K562 (cell line): Measurements from ENCODE around the gene BRF1. TPM values are rescaled to one million over a fixed set of nuclear protein-coding genes. Genes with fewer than 3 reads are reported as not detected.
A peak's percentile ranks its signal among the peaks of the same experiment; 100 is the strongest.

Experiments
- ATAC-seq: fragments of 200-7000 bp; cut with Tn5 transposase; 3 replicates; pipeline ENCODE4 v1.9.1; 2020; ENCODE audit warnings: moderate library complexity
- BruUV-seq: library from RNA; stranded (reverse); fragments of 400-500 nt; replicated peaks from 2 replicates; lab custom pipeline; 2021; lab: Mats Ljungman, UMichigan
- CTCF ChIA-PET: fragments of 300-600 bp; formaldehyde crosslinking; extraction: SDS; loops from one replicate; lab custom pipeline; 2021; ENCODE audit warnings: low intra/inter-chr PET ratio; lab: Yijun Ruan, JAX
- POLR2A ChIA-PET: fragments of 300-600, 350-650 bp; sonication (Branson Sonifier 250); formaldehyde crosslinking; extraction: SDS; loops from one replicate; lab custom pipeline; 2021; ENCODE audit warnings: antibody characterized with exemption, inconsistent platforms; lab: Yijun Ruan, JAX
- DNase-seq, 4 experiments: peaks; one replicate each; pipeline versions ENCODE4 v3.0.0 to v3.0.0-alpha.2; 2011 to 2018; ENCODE audit warnings: low spot score in 3 of 4, mixed read lengths in 3 of 4; ENCODE audit errors: extremely low read depth in 1 of 4
- FAIRE-seq: peaks from 2 replicates; lab custom pipeline; 2011; peaks lifted over from hg19 to GRCh38; lab: Jason Lieb, UNC
- H2AFZ ChIP-seq: 2 replicates; pipeline ENCODE4 v1.6.0; 2011; ENCODE audit warnings: low read depth, low read length, control low read depth, inconsistent platforms
- H3K27ac ChIP-seq: fragments of 200-600 bp; 3 replicates; pipeline ENCODE4 v1.8.0; 2011; ENCODE audit warnings: low read depth, mild to moderate bottlenecking, control low read depth, inconsistent platforms, low read length, moderate library complexity, mixed read lengths; ENCODE audit errors: extremely low read depth
- H3K27me3 ChIP-seq, 2 experiments: fragments of 300-600 bp in 1 of 2; 2 replicates in 1 of 2; 3 replicates in 1 of 2; pipeline versions ENCODE4 v1.6.0 to v1.8.0; 2011; ENCODE audit warnings: inconsistent platforms in 2 of 2, low read length in 2 of 2, mild to moderate bottlenecking in 1 of 2, mixed read lengths in 1 of 2, moderate library complexity in 1 of 2; ENCODE audit not compliant: control insufficient read depth in 2 of 2, insufficient read depth in 2 of 2
- H3K36me3 ChIP-seq: fragments of 300-600 bp; 3 replicates; pipeline ENCODE4 v1.8.0; 2011; ENCODE audit warnings: mild to moderate bottlenecking, low read length, inconsistent platforms; ENCODE audit not compliant: control insufficient read depth, insufficient read depth
- H3K4me1 ChIP-seq, 2 experiments: fragments of 200-600 bp in 1 of 2; replicated peaks in 1 of 2; 2 replicates in 1 of 2; 3 replicates in 1 of 2; pipeline versions ENCODE4 v1.5.1 to v1.8.0; 2011; ENCODE audit warnings: inconsistent platforms in 2 of 2, low read length in 2 of 2, mild to moderate bottlenecking in 1 of 2, mixed read lengths in 1 of 2, moderate library complexity in 1 of 2; ENCODE audit not compliant: control insufficient read depth in 2 of 2, insufficient read depth in 2 of 2
- H3K4me2 ChIP-seq: 2 replicates; pipeline ENCODE4 v1.6.1; 2011; ENCODE audit warnings: low read length, control low read depth, inconsistent platforms, mixed read lengths; ENCODE audit not compliant: insufficient read depth
- H3K4me3 ChIP-seq: fragments of 200-600 bp; sonication (generic), shearing (Covaris generic); 2 replicates; pipeline ENCODE4 v1.5.1; 2016; ENCODE audit warnings: control low read depth, inconsistent platforms
- H3K79me2 ChIP-seq: fragments of 200-600 bp; 3 replicates; pipeline ENCODE4 v1.8.0; 2011; ENCODE audit warnings: low read length, inconsistent platforms; ENCODE audit not compliant: control insufficient read depth, insufficient read depth
- H3K9ac ChIP-seq, 2 experiments: 2 replicates each; pipeline versions ENCODE4 v1.6.0 to v1.6.1; 2011; ENCODE audit warnings: low read depth in 2 of 2, low read length in 2 of 2, control low read depth in 1 of 2, inconsistent platforms in 1 of 2, mild to moderate bottlenecking in 1 of 2, mixed read lengths in 1 of 2; ENCODE audit not compliant: insufficient read depth in 1 of 2
- H3K9me1 ChIP-seq: one replicate; pipeline ENCODE4 v1.6.0; 2011; ENCODE audit warnings: inconsistent platforms, mild to moderate bottlenecking, low read length, moderate library complexity; ENCODE audit not compliant: control insufficient read depth, insufficient read depth
- H3K9me3 ChIP-seq: replicated peaks from 2 replicates; pipeline ENCODE4 v1.5.1; 2011; ENCODE audit warnings: low read depth, low read length, inconsistent platforms; ENCODE audit not compliant: control insufficient read depth, insufficient read depth
- H4K20me1 ChIP-seq: replicated peaks from 2 replicates; pipeline ENCODE4 v1.6.1; 2011; ENCODE audit warnings: low read length, inconsistent platforms, mixed read lengths; ENCODE audit not compliant: control insufficient read depth, insufficient read depth
- ARID1B ChIP-seq: fragments of 450-650 bp; IDR thresholded peaks from 2 replicates; pipeline ENCODE4 v1.6.1; 2016; ENCODE audit warnings: antibody characterized with exemption, mild to moderate bottlenecking, inconsistent platforms
- CTCF ChIP-seq, 3 experiments: IDR thresholded peaks in 2 of 3; conservative IDR thresholded peaks in 1 of 3; 2 replicates each; pipeline ENCODE4 v1.5.1; 2011 to 2012; ENCODE audit warnings: low read length in 3 of 3, mild to moderate bottlenecking in 3 of 3, control low read depth in 2 of 3, improper control_type of control experiment in 1 of 3, inconsistent platforms in 1 of 3, low read depth in 1 of 3, mixed read lengths in 1 of 3, moderate library complexity in 1 of 3; ENCODE audit not compliant: insufficient read depth in 2 of 3
- ETV1 ChIP-seq: fragments of 450-650 bp; conservative IDR thresholded peaks from 2 replicates; pipeline ENCODE4 v1.6.1; 2016; ENCODE audit warnings: missing genetic modification characterization, control low read depth, low read depth, missing compliant biosample characterization
- JUN ChIP-seq, 2 experiments: sonication (generic) in 1 of 2; formaldehyde crosslinking in 1 of 2; IDR thresholded peaks; 2 replicates each; pipeline versions ENCODE4 v1.6.1 to v1.8.0; 2012 to 2022; ENCODE audit warnings: borderline replicate concordance in 2 of 2, mild to moderate bottlenecking in 2 of 2, improper control_type of control experiment in 1 of 2, low read depth in 1 of 2, low read length in 1 of 2, missing genetic modification reagents in 1 of 2
- JUND ChIP-seq, 2 experiments: IDR thresholded peaks; 2 replicates in 1 of 2; 3 replicates in 1 of 2; pipeline ENCODE4 v1.6.1; 2011; ENCODE audit warnings: borderline replicate concordance in 2 of 2, low read depth in 2 of 2, low read length in 2 of 2, improper control_type of control experiment in 1 of 2, missing biosample characterization in 1 of 2, missing genetic modification characterization in 1 of 2, missing genetic modification reagents in 1 of 2
- POLR2G ChIP-seq: fragments of 200-400 bp; formaldehyde crosslinking; IDR thresholded peaks from 2 replicates; pipeline ENCODE4 v1.6.1; 2017; ENCODE audit warnings: low read depth, mild to moderate bottlenecking, antibody characterized with exemption, low read length, moderate library complexity
- SMARCE1 ChIP-seq: fragments of 450-650 bp; IDR thresholded peaks from 2 replicates; pipeline ENCODE4 v1.7.1; 2016; ENCODE audit warnings: mild to moderate bottlenecking
- TAF9B ChIP-seq: fragments of 450-650 bp; IDR thresholded peaks from 2 replicates; pipeline ENCODE4 v1.6.1; 2018; ENCODE audit warnings: mild to moderate bottlenecking; ENCODE audit not compliant: partially characterized antibody
- U2AF1 ChIP-seq: fragments of 200-400 bp; formaldehyde crosslinking; optimal IDR thresholded peaks from 2 replicates; pipeline ENCODE3; 2017; ENCODE audit warnings: mild to moderate bottlenecking, low read depth, low read length, moderate library complexity
- YY1 ChIP-seq, 3 experiments: IDR thresholded peaks; 2 replicates each; pipeline ENCODE4 v1.6.1; 2011; ENCODE audit warnings: low read length in 2 of 3, mild to moderate bottlenecking in 2 of 3, moderate library complexity in 2 of 3, borderline replicate concordance in 1 of 3, control low read depth in 1 of 3, low read depth in 1 of 3; ENCODE audit not compliant: insufficient read depth in 3 of 3, insufficient replicate concordance in 2 of 3, control insufficient read depth in 1 of 3, insufficient read length in 1 of 3; ENCODE audit errors: extremely low read depth in 1 of 3
- ZBTB7A ChIP-seq: IDR thresholded peaks from 2 replicates; pipeline ENCODE4 v1.6.1; 2011; ENCODE audit warnings: low read depth, mild to moderate bottlenecking, low read length, moderate library complexity, borderline replicate concordance; ENCODE audit not compliant: control insufficient read depth
- WGBS: fragments of 100-300 bp; shearing (Covaris generic); methylation state at CpG from one replicate; pipeline ENCODE4 v1.1.6; 2016; ENCODE audit warnings: low coverage, mixed read lengths; ENCODE audit not compliant: insufficient coverage; ENCODE audit errors: missing lambda C conversion rate; 5-methylcytosine and 5-hydroxymethylcytosine counted together
- in situ Hi-C: fragments of 300-500 bp; cut with MboI; formaldehyde crosslinking; loops from 4 replicates; pipeline ENCODE4 v1.15.0; 2018; ENCODE audit warnings: inconsistent platforms, mixed read lengths
- intact Hi-C: fragments of 100-400 bp; cut with micrococcal nuclease; formaldehyde crosslinking; loops from 2 replicates; pipeline ENCODE4 v1.14.2; 2022
- polyA plus RNA-seq, 8 experiments: library from polyadenylated mRNA; depleted of rRNA in 4 of 8; stranded (reverse) in 5 of 8; unstranded in 3 of 8; fragments of >200 nt; fragmentation: Nextera tagmentation in 2 of 8; fragmentation: Illumina TruSeq in 1 of 8; extraction: Ambion mirVana in 2 of 8; extraction: Trizol in 1 of 8; gene quantifications; 2 replicates each; pipeline versions ENCODE4 v1.2.1 to v1.2.3, GENCODE V29; 2011 to 2014; ENCODE audit warnings: inconsistent platforms in 1 of 8, missing spikeins in 1 of 8
- total RNA-seq, 7 experiments: library from RNA; depleted of rRNA in 6 of 7; stranded (reverse); fragments of >200 nt in 6 of 7; fragmentation: Illumina TruSeq in 2 of 7; extraction: Trizol in 2 of 7; gene quantifications; 2 replicates each; pipeline versions ENCODE4 v1.2.1 to v1.2.3, GENCODE V29; 2011 to 2021; ENCODE audit warnings: low replicate concordance in 1 of 7

Gene BRF1
- total and polyA plus RNA-seq, 9 of the 15 experiments (the other 6 are each of a cell fraction or from before 2014, with no cell fraction given) = 0.14 to 24.6 (median 8.2) TPM

- peak; percentile 45 to 53 (median 45); a peak in 5 of 6 replicates for TF ChIP-seq CTCF (IDR thresholded peaks at IDR 0.05 in 2 of 3, conservative IDR thresholded peaks at IDR 0.05 in 1 of 3; ENCODE audit: insufficient read depth in 2 of 3, low read depth in 1 of 3, low read length in 3 of 3)
Measured at GRCh38 chr14:105200074-105200473, 100.7 kb downstream of the BRF1 start (continued).

DNA sequence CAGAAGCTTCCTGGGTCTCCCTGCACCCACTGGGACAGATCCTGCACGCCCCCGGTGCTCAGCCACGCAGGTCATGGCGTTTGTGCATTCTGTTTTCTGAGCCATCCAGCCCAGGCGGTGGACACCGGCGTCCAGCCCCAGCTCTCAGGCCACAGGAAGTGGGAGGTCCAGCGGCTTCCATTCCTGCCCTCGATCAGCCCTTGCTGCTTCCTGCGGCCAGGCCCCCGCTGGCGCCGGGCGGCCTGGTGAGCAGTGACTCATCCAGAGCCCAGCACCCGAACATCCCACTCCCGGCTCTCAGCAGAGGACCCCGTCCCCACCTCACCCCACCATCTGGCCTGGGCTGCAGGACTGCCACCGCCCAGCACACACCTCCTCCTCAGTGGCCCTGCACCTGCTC lies 101.7 kb downstream of the BRF1 start:
- Histone ChIP-seq H3K9me3 (no peaks in the 10 kb centered on the region), H3K4me2 (peak overlapping the region; percentile 29), H3K4me3 (no peak overlapping the region), H2AFZ (peak overlapping the region; percentile 59; the same call in 1 of the 2 replicates), H3K27ac (no peak overlapping the region), H3K9ac (no peak overlapping the region; a peak in 1 of 4 replicates), H3K9me1 (no peaks in the 10 kb centered on the region), H3K36me3 (no peaks in the 10 kb centered on the region), H4K20me1 (peaks cover 9% of the 10 kb centered on the region; the same call in 1 of the 2 replicates), H3K79me2 (no peaks in the 10 kb centered on the region), H3K27me3 (peaks cover 0 to 12% of the 10 kb centered on the region in 2 experiments; a peak in 2 of 5 replicates), H3K4me1 (peaks cover 6 to 72% of the 10 kb centered on the region in 2 experiments; a peak in 3 of 5 replicates)
- ChIA-PET CTCF (no interaction called here), POLR2A (no interaction called here)
- BruUV-seq = no TSS peak
- WGBS = 4% methylated on average over 18 of the region's 18 CpGs
- DNase-seq (peak; percentile 51 to 71 (median 62)), FAIRE-seq (peak; percentile 81), ATAC-seq (peak; percentile 55)
- intact Hi-C loops (no loop called here), in situ Hi-C loops (no loop called here)
- TF ChIP-seq ETV1 = 0 out of 2 replicates have a peak, but pooled peaks have one; percentile 40
- TF ChIP-seq TAF9B = no peak
- peak in 2 of 3 experiments; percentile 17 to 38 for TF ChIP-seq YY1 (IDR thresholded peaks at IDR 0.05; ENCODE audit: borderline replicate concordance in 1 of 3, control insufficient read depth in 1 of 3, extremely low read depth in 1 of 3, insufficient read depth in 3 of 3, insufficient read length in 1 of 3, insufficient replicate concordance in 2 of 3, low read depth in 1 of 3, low read length in 2 of 3)
- peak; percentile 52 for TF ChIP-seq POLR2G
- 0 out of 2 replicates have a peak, but pooled peaks have one; percentile 25 for TF ChIP-seq ARID1B
- no peak for TF ChIP-seq U2AF1
- TF ChIP-seq ZBTB7A = peak; percentile 67; the same call in 1 of the 2 replicates
- TF ChIP-seq SMARCE1 = 0 out of 2 replicates have a peak, but pooled peaks have one; percentile 23
- TF ChIP-seq JUN (IDR thresholded peaks at IDR 0.05; ENCODE audit: borderline replicate concordance, low read depth, low read length) = peak; percentile 51; the same call in 1 of the 2 replicates
- no peak for TF ChIP-seq JUN (CRISPR knock-in tag; IDR thresholded peaks at IDR 0.05; ENCODE audit: borderline replicate concordance)
- peak; percentile 80 for TF ChIP-seq JUND (IDR thresholded peaks at IDR 0.05; ENCODE audit: borderline replicate concordance, low read depth, low read length)
- TF ChIP-seq JUND (tag; IDR thresholded peaks at IDR 0.05; ENCODE audit: borderline replicate concordance, low read depth, low read length) = peak; percentile 41; the same call in 1 of the 3 replicates
